ENCODE measurements around the gene TSHZ2. TPM values are rescaled to one million over a fixed set of nuclear protein-coding genes. Genes with fewer than 3 reads are reported as not detected.

The TSHZ2 gene
- total RNA-seq, 1 donor from 2014 or later = 1.2 TPM

GRCh38 chr20:53379014-53379832, 407.1 kb downstream of the TSHZ2 start:
- Histone ChIP-seq H3K27ac (ENCODE audit: low read depth, low read length) (no peak overlapping the region), H2AFZ (ENCODE audit: low read depth, low read length) (no peak overlapping the region), H4K20me1 (ENCODE audit: insufficient read depth, low read length) (no peaks in the 10 kb centered on the region), H3K9ac (ENCODE audit: low read length) (no peak overlapping the region), H3K36me3 (ENCODE audit: insufficient read depth, low read length) (no peaks in the 10 kb centered on the region), H3K9me3 (ENCODE audit: insufficient read depth, low read depth, low read length) (no peaks in the 10 kb centered on the region), H3K4me3 (ENCODE audit: insufficient read depth, low read depth, low read length) (no peak overlapping the region), H3K4me1 (ENCODE audit: insufficient read depth, low read length) (no peaks in the 10 kb centered on the region), H3K79me2 (ENCODE audit: insufficient read depth, low read length) (no peaks in the 10 kb centered on the region), H3K27me3 (ENCODE audit: insufficient read depth, low read length) (no peaks in the 10 kb centered on the region), H3K4me2 (ENCODE audit: low read length) (no peak overlapping the region)
- FAIRE-seq (no peak), DNase-seq (ENCODE audit: low read depth) (no peak)
- Mint-ChIP-seq H3K9me3 (ENCODE audit: unreplicated experiment) (no peaks in the 10 kb centered on the region), H3K36me3 (ENCODE audit: low read depth, unreplicated experiment) (no peaks in the 10 kb centered on the region), H3K4me3 (ENCODE audit: unreplicated experiment) (no peak overlapping the region), H3K27me3 (ENCODE audit: low read depth, unreplicated experiment) (peaks cover 6% of the 10 kb centered on the region), H3K27ac (ENCODE audit: unreplicated experiment) (no peak overlapping the region), H3K4me1 (ENCODE audit: low read depth, unreplicated experiment) (no peaks in the 10 kb centered on the region)
- TF ChIP-seq EZH2 (IDR thresholded peaks at IDR 0.05; ENCODE audit: insufficient read depth, low read length) (no peak), CTCF (IDR thresholded peaks at IDR 0.05; ENCODE audit: insufficient read depth, low read depth, low read length) (no peak)

GRCh38 chr20:53379833-53380120, 407.6 kb downstream of the TSHZ2 start:
- DNase-seq (ENCODE audit: low read depth) = no peak
- Histone ChIP-seq H3K27me3 (ENCODE audit: insufficient read depth, low read length) (no peaks in the 10 kb centered on the region), H3K36me3 (ENCODE audit: insufficient read depth, low read length) (no peaks in the 10 kb centered on the region), H4K20me1 (ENCODE audit: insufficient read depth, low read length) (no peaks in the 10 kb centered on the region), H3K9ac (ENCODE audit: low read length) (no peak overlapping the region), H3K27ac (ENCODE audit: low read depth, low read length) (no peak overlapping the region), H3K4me1 (ENCODE audit: insufficient read depth, low read length) (no peaks in the 10 kb centered on the region), H3K79me2 (ENCODE audit: insufficient read depth, low read length) (no peaks in the 10 kb centered on the region), H3K4me3 (ENCODE audit: insufficient read depth, low read depth, low read length) (no peak overlapping the region), H3K4me2 (ENCODE audit: low read length) (no peak overlapping the region), H2AFZ (ENCODE audit: low read depth, low read length) (no peak overlapping the region), H3K9me3 (ENCODE audit: insufficient read depth, low read depth, low read length) (no peaks in the 10 kb centered on the region)
- H3K36me3 Mint-ChIP-seq (ENCODE audit: low read depth, unreplicated experiment) = no peaks in the 10 kb centered on the region
- no peak for TF ChIP-seq CTCF (IDR thresholded peaks at IDR 0.05; ENCODE audit: insufficient read depth, low read depth, low read length)
- TF ChIP-seq EZH2 (IDR thresholded peaks at IDR 0.05; ENCODE audit: insufficient read depth, low read length) = no peak
- no peaks in the 10 kb centered on the region for H3K4me1 Mint-ChIP-seq (ENCODE audit: low read depth, unreplicated experiment)
- FAIRE-seq = no peak
- H3K4me3 Mint-ChIP-seq (ENCODE audit: unreplicated experiment) = no peak overlapping the region
- H3K27ac Mint-ChIP-seq (ENCODE audit: unreplicated experiment) = no peak overlapping the region
- H3K27me3 Mint-ChIP-seq (ENCODE audit: low read depth, unreplicated experiment) = peaks cover 6% of the 10 kb centered on the region
- no peaks in the 10 kb centered on the region for H3K9me3 Mint-ChIP-seq (ENCODE audit: unreplicated experiment)

GRCh38 chr20:53381568-53382262, 409.6 kb downstream of the TSHZ2 start:
- H4K20me1 ChIP-seq (ENCODE audit: insufficient read depth, low read length) = no peaks in the 10 kb centered on the region
- Mint-ChIP-seq H3K27me3 (ENCODE audit: low read depth, unreplicated experiment) (peaks cover 6% of the 10 kb centered on the region), H3K4me1 (ENCODE audit: low read depth, unreplicated experiment) (no peaks in the 10 kb centered on the region), H3K9me3 (ENCODE audit: unreplicated experiment) (no peaks in the 10 kb centered on the region), H3K36me3 (ENCODE audit: low read depth, unreplicated experiment) (no peaks in the 10 kb centered on the region), H3K27ac (ENCODE audit: unreplicated experiment) (no peak overlapping the region), H3K4me3 (ENCODE audit: unreplicated experiment) (no peak overlapping the region)
- H3K4me3 ChIP-seq (ENCODE audit: insufficient read depth, low read depth, low read length) = no peak overlapping the region
- no peak overlapping the region for H3K9ac ChIP-seq (ENCODE audit: low read length)
- no peaks in the 10 kb centered on the region for H3K36me3 ChIP-seq (ENCODE audit: insufficient read depth, low read length)
- TF ChIP-seq EZH2 (IDR thresholded peaks at IDR 0.05; ENCODE audit: insufficient read depth, low read length) (no peak), CTCF (IDR thresholded peaks at IDR 0.05; ENCODE audit: insufficient read depth, low read depth, low read length) (no peak)
- H3K79me2 ChIP-seq (ENCODE audit: insufficient read depth, low read length) = no peaks in the 10 kb centered on the region
- no peak overlapping the region for H3K4me2 ChIP-seq (ENCODE audit: low read length)
- H3K27ac ChIP-seq (ENCODE audit: low read depth, low read length) = no peak overlapping the region
- FAIRE-seq (no peak), DNase-seq (ENCODE audit: low read depth) (no peak)
- no peaks in the 10 kb centered on the region for H3K27me3 ChIP-seq (ENCODE audit: insufficient read depth, low read length)
- H3K9me3 ChIP-seq (ENCODE audit: insufficient read depth, low read depth, low read length) = no peaks in the 10 kb centered on the region
- no peaks in the 10 kb centered on the region for H3K4me1 ChIP-seq (ENCODE audit: insufficient read depth, low read length)
- no peak overlapping the region for H2AFZ ChIP-seq (ENCODE audit: low read depth, low read length)

All from astrocyte (in vitro differentiated cells and primary cell).